ENCODE data around the gene CHST3.

CHST3 gene

GRCh38 chr10:71948496-71949067 is 15.6 kb upstream of the CHST3 start:
- TF ChIP-seq CTCF (IDR thresholded peaks at IDR 0.05; ENCODE audit: poor library complexity, severe bottlenecking) = no peak
- Histone ChIP-seq H3K9me3 (ENCODE audit: severe bottlenecking) (peaks cover 12% of the 10 kb centered on the region), H3K36me3 (ENCODE audit: low read depth) (no peaks in the 10 kb centered on the region), H3K27me3 (ENCODE audit: insufficient read depth, poor library complexity, severe bottlenecking) (no peaks in the 10 kb centered on the region), H3K4me3 (ENCODE audit: severe bottlenecking) (no peak overlapping the region), H3K27ac (ENCODE audit: poor library complexity, severe bottlenecking) (no peak overlapping the region), H3K4me1 (ENCODE audit: insufficient read depth, poor library complexity, severe bottlenecking) (no peaks in the 10 kb centered on the region)
- ATAC-seq (ENCODE audit: low read depth) (no peak), DNase-seq (ENCODE audit: low spot score) (no peak)

DNA sequence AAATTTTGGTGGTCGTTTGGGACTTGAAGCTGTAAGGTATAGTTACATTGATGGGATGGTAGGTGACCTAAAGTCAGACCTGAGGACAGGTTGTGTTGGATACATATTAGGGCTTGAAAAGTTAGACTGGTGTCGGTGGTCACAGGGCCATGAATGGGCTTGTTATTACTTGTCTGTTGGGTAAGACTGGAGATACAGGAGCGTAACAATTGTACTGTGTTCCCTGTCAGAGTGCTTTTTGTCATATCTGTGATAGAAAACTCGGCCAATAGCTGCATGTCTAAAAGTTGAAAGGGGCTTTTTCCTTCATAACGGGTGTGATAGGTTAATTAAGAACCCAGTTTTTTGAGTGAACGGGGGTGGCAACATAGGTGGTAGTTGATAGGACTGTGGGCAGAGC is 13.5 kb upstream of the CHST3 start:
- TF ChIP-seq CTCF (IDR thresholded peaks at IDR 0.05; ENCODE audit: poor library complexity, severe bottlenecking) = no peak
- Histone ChIP-seq H3K27me3 (ENCODE audit: insufficient read depth, poor library complexity, severe bottlenecking) (no peaks in the 10 kb centered on the region), H3K27ac (ENCODE audit: poor library complexity, severe bottlenecking) (no peak overlapping the region), H3K4me1 (ENCODE audit: insufficient read depth, poor library complexity, severe bottlenecking) (no peaks in the 10 kb centered on the region), H3K9me3 (ENCODE audit: severe bottlenecking) (peaks cover 16% of the 10 kb centered on the region), H3K36me3 (ENCODE audit: low read depth) (no peaks in the 10 kb centered on the region), H3K4me3 (ENCODE audit: severe bottlenecking) (no peak overlapping the region)
- DNase-seq (ENCODE audit: low spot score) = no peak
- no peak for ATAC-seq (ENCODE audit: low read depth)

DNA sequence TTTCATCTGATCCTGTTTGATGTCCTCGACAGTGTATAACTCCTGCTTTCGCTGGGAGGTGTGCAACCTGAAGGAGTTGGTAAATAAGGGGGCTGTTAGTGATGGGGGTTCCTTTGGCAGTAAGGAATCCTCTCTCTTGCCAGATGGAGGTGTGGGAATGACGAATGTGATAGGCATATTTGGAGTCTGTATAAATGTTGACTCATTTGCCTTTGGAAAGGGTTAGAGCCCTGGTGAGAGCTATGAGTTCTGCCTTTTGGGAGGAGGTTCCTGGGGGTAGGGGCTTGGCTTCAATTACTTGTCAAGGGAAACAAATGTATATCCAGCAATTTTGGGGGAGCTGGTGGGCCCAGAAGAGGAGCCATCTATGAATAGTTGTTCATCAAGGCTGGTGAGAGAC is 11.4 kb upstream of the CHST3 start:
- peaks cover 9% of the 10 kb centered on the region for H3K9me3 ChIP-seq (ENCODE audit: severe bottlenecking)

GRCh38 chr10:71957546-71958275 is 6.5 kb upstream of the CHST3 start:
- Histone ChIP-seq H3K9me3 (ENCODE audit: severe bottlenecking) (peaks cover 9% of the 10 kb centered on the region), H3K4me1 (ENCODE audit: insufficient read depth, poor library complexity, severe bottlenecking) (peaks cover 8% of the 10 kb centered on the region), H3K27me3 (ENCODE audit: insufficient read depth, poor library complexity, severe bottlenecking) (no peaks in the 10 kb centered on the region), H3K36me3 (ENCODE audit: low read depth) (no peaks in the 10 kb centered on the region), H3K4me3 (ENCODE audit: severe bottlenecking) (no peak overlapping the region), H3K27ac (ENCODE audit: poor library complexity, severe bottlenecking) (no peak overlapping the region)
- no peak for TF ChIP-seq CTCF (IDR thresholded peaks at IDR 0.05; ENCODE audit: poor library complexity, severe bottlenecking)
- ATAC-seq (ENCODE audit: low read depth) (no peak), DNase-seq (ENCODE audit: low spot score) (no peak)

More for the DNA sequence above, 11.4 kb upstream of the CHST3 start:
- TF ChIP-seq CTCF (IDR thresholded peaks at IDR 0.05; ENCODE audit: poor library complexity, severe bottlenecking) = no peak
- Histone ChIP-seq H3K4me1 (ENCODE audit: insufficient read depth, poor library complexity, severe bottlenecking) (peaks cover 8% of the 10 kb centered on the region), H3K4me3 (ENCODE audit: severe bottlenecking) (no peak overlapping the region), H3K27me3 (ENCODE audit: insufficient read depth, poor library complexity, severe bottlenecking) (no peaks in the 10 kb centered on the region), H3K27ac (ENCODE audit: poor library complexity, severe bottlenecking) (no peak overlapping the region), H3K36me3 (ENCODE audit: low read depth) (no peaks in the 10 kb centered on the region)
- ATAC-seq (ENCODE audit: low read depth) (no peak), DNase-seq (ENCODE audit: low spot score) (no peak)

- Histone ChIP-seq H3K27me3 (ENCODE audit: insufficient read depth, poor library complexity, severe bottlenecking) (no peaks in the 10 kb centered on the region), H3K4me1 (ENCODE audit: insufficient read depth, poor library complexity, severe bottlenecking) (peaks cover 8% of the 10 kb centered on the region), H3K27ac (ENCODE audit: poor library complexity, severe bottlenecking) (no peak overlapping the region), H3K4me3 (ENCODE audit: severe bottlenecking) (no peak overlapping the region), H3K9me3 (ENCODE audit: severe bottlenecking) (peaks cover 9% of the 10 kb centered on the region), H3K36me3 (ENCODE audit: low read depth) (no peaks in the 10 kb centered on the region)
- ATAC-seq (ENCODE audit: low read depth) (no peak), DNase-seq (ENCODE audit: low spot score) (no peak)
- no peak for TF ChIP-seq CTCF (IDR thresholded peaks at IDR 0.05; ENCODE audit: poor library complexity, severe bottlenecking)
Measured at GRCh38 chr10:71959526-71959925, 4.7 kb upstream of the CHST3 start.

Data from RWPE2 (cell line).